ENCODE results near the gene P2RX6. TPM values are rescaled to one million over a fixed set of nuclear protein-coding genes. Genes with fewer than 3 reads are reported as not detected.

P2RX6 gene
- total and polyA plus RNA-seq, 9 of the 15 experiments (the other 6 are each of a cell fraction or from before 2014, with no cell fraction given) = 0.01 to 3.9 (median 1.5) TPM; not detected in 1

GRCh38 chr22:21022955-21023614 is 8.1 kb downstream of the P2RX6 start (continued):
- TF ChIP-seq, protein P1, sequence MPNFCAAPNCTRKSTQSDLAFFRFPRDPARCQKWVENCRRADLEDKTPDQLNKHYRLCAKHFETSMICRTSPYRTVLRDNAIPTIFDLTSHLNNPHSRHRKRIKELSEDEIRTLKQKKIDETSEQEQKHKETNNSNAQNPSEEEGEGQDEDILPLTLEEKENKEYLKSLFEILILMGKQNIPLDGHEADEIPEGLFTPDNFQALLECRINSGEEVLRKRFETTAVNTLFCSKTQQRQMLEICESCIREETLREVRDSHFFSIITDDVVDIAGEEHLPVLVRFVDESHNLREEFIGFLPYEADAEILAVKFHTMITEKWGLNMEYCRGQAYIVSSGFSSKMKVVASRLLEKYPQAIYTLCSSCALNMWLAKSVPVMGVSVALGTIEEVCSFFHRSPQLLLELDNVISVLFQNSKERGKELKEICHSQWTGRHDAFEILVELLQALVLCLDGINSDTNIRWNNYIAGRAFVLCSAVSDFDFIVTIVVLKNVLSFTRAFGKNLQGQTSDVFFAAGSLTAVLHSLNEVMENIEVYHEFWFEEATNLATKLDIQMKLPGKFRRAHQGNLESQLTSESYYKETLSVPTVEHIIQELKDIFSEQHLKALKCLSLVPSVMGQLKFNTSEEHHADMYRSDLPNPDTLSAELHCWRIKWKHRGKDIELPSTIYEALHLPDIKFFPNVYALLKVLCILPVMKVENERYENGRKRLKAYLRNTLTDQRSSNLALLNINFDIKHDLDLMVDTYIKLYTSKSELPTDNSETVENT (CRISPR knock-in tag; IDR thresholded peaks at IDR 0.05) = no peak
- TF ChIP-seq HBP1 (CRISPR knock-in tag; IDR thresholded peaks at IDR 0.05) (peak; percentile 70; the same call in 1 of the 2 replicates), ZNF445 (CRISPR knock-in tag; IDR thresholded peaks at IDR 0.05; ENCODE audit: low read depth) (no peak), VEZF1 (CRISPR knock-in tag; IDR thresholded peaks at IDR 0.05) (no peak), SETDB1 (IDR thresholded peaks at IDR 0.05; ENCODE audit: low read length) (no peak), ZNF57 (CRISPR knock-in tag; IDR thresholded peaks at IDR 0.05) (no peak), ZBTB26 (CRISPR knock-in tag; IDR thresholded peaks at IDR 0.05) (0 out of 2 replicates have a peak, but pooled peaks have one; percentile 62), KDM4B (IDR thresholded peaks at IDR 0.05; ENCODE audit: borderline replicate concordance in 2 of 2, low read depth in 1 of 2) (no peak), CHD4 (IDR thresholded peaks at IDR 0.05; ENCODE audit: insufficient read depth, insufficient replicate concordance, low read depth, low read length, poor library complexity, severe bottlenecking) (no peak), CGGBP1 (CRISPR knock-in tag; IDR thresholded peaks at IDR 0.05) (0 out of 2 replicates have a peak, but pooled peaks have one; percentile 14), RHOXF2B (CRISPR knock-in tag; conservative IDR thresholded peaks at IDR 0.05) (no peak), GATAD2A (IDR thresholded peaks at IDR 0.05) (no peak)
- TF ChIP-seq, protein P2, sequence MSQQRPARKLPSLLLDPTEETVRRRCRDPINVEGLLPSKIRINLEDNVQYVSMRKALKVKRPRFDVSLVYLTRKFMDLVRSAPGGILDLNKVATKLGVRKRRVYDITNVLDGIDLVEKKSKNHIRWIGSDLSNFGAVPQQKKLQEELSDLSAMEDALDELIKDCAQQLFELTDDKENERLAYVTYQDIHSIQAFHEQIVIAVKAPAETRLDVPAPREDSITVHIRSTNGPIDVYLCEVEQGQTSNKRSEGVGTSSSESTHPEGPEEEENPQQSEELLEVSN (IDR thresholded peaks at IDR 0.05; ENCODE audit: borderline replicate concordance in 1 of 2, extremely low read depth in 1 of 2, insufficient read depth in 1 of 2, insufficient read length in 1 of 2, low read depth in 1 of 2, low read length in 1 of 2, poor library complexity in 1 of 2, severe bottlenecking in 1 of 2) = peak in 1 of 2 experiments; percentile 21
- TF ChIP-seq, protein P3, sequence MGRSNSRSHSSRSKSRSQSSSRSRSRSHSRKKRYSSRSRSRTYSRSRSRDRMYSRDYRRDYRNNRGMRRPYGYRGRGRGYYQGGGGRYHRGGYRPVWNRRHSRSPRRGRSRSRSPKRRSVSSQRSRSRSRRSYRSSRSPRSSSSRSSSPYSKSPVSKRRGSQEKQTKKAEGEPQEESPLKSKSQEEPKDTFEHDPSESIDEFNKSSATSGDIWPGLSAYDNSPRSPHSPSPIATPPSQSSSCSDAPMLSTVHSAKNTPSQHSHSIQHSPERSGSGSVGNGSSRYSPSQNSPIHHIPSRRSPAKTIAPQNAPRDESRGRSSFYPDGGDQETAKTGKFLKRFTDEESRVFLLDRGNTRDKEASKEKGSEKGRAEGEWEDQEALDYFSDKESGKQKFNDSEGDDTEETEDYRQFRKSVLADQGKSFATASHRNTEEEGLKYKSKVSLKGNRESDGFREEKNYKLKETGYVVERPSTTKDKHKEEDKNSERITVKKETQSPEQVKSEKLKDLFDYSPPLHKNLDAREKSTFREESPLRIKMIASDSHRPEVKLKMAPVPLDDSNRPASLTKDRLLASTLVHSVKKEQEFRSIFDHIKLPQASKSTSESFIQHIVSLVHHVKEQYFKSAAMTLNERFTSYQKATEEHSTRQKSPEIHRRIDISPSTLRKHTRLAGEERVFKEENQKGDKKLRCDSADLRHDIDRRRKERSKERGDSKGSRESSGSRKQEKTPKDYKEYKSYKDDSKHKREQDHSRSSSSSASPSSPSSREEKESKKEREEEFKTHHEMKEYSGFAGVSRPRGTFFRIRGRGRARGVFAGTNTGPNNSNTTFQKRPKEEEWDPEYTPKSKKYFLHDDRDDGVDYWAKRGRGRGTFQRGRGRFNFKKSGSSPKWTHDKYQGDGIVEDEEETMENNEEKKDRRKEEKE (IDR thresholded peaks at IDR 0.05; ENCODE audit: borderline replicate concordance in 1 of 2, control insufficient read depth in 1 of 2, low read depth in 2 of 2, low read length in 1 of 2) = no peak

Data from K562 (cell line).